ENCODE data around the gene KRTAP4-5.

GRCh38 chr17:41190328-41190727 is 40.7 kb upstream of the KRTAP4-5 start:
- TF ChIP-seq CTCF (IDR thresholded peaks at IDR 0.05), result no peak
- no peak for TF ChIP-seq ZFX (IDR thresholded peaks at IDR 0.05; ENCODE audit: borderline replicate concordance)
